HEK293 (cell line): ENCODE data around the gene CLPTM1.

Source experiments
- CTCF ChIA-PET: fragments of 350-600 bp; formaldehyde crosslinking; extraction: SDS; loops from one replicate; lab custom pipeline; 2021; ENCODE audit warnings: antibody characterized with exemption; lab: Yijun Ruan, JAX
- POLR2A ChIA-PET: fragments of 300-600 bp; formaldehyde crosslinking; extraction: SDS; loops from one replicate; lab custom pipeline; 2020; ENCODE audit warnings: antibody characterized with exemption, inconsistent platforms; lab: Yijun Ruan, JAX
- H3K27ac ChIP-seq: fragments of 200-500 bp; sonication (Bioruptor generic); 2 replicates; pipeline ENCODE4 v1.5.1; 2014; ENCODE audit warnings: low read depth, low read length, control low read depth, inconsistent platforms; ENCODE audit errors: extremely low read depth
- H3K36me3 ChIP-seq, 2 experiments: fragments of 200-500 bp in 1 of 2; sonication (Bioruptor generic) in 1 of 2; 1 replicate in 1 of 2; 2 replicates in 1 of 2; pipeline ENCODE4 v1.5.1; 2014 to 2017; ENCODE audit warnings: inconsistent platforms in 2 of 2, low read length in 2 of 2; ENCODE audit not compliant: control insufficient read depth in 2 of 2, insufficient read depth in 1 of 2
- H3K4me1 ChIP-seq: fragments of 200-500 bp; sonication (Bioruptor generic); 2 replicates; pipeline ENCODE4 v1.5.1; 2014; ENCODE audit warnings: mild to moderate bottlenecking, low read length, inconsistent platforms; ENCODE audit not compliant: control insufficient read depth, insufficient read depth
- H3K4me3 ChIP-seq: 2 replicates; pipeline ENCODE4 v1.5.1; 2011; ENCODE audit warnings: low read depth, mild to moderate bottlenecking, control low read depth, low read length, moderate library complexity
- H3K9me3 ChIP-seq: fragments of 200-500 bp; sonication (Bioruptor generic); 2 replicates; pipeline ENCODE4 v1.5.1; 2014; ENCODE audit warnings: low read depth, low read length, inconsistent platforms; ENCODE audit not compliant: control insufficient read depth, insufficient read depth
- HIC1 ChIP-seq: fragments of 450-650 bp; formaldehyde crosslinking; IDR thresholded peaks from 2 replicates; pipeline ENCODE4 v1.5.1; 2016; ENCODE audit warnings: missing biosample characterization, missing genetic modification characterization
- KLF1 ChIP-seq: fragments of 450-650 bp; formaldehyde crosslinking; IDR thresholded peaks from 2 replicates; pipeline ENCODE4 v1.5.1; 2016; ENCODE audit warnings: missing biosample characterization, missing genetic modification characterization
- PRDM6 ChIP-seq: fragments of 450-650 bp; formaldehyde crosslinking; IDR thresholded peaks from 2 replicates; pipeline ENCODE4 v1.5.1; 2017; ENCODE audit warnings: missing biosample characterization, missing genetic modification characterization
- SP3 ChIP-seq: fragments of 450-650 bp; formaldehyde crosslinking; IDR thresholded peaks from 2 replicates; pipeline ENCODE4 v1.5.1; 2016; ENCODE audit warnings: missing biosample characterization, missing genetic modification characterization
- TSHZ1 ChIP-seq: fragments of 450-650 bp; formaldehyde crosslinking; IDR thresholded peaks from 2 replicates; pipeline ENCODE4 v1.5.1; 2016; ENCODE audit warnings: missing biosample characterization, missing genetic modification characterization, borderline replicate concordance
- YY2 ChIP-seq: fragments of 450-650 bp; formaldehyde crosslinking; IDR thresholded peaks from 2 replicates; pipeline ENCODE4 v1.5.1; 2016; ENCODE audit warnings: missing biosample characterization, missing genetic modification characterization
- ZBTB17 ChIP-seq: fragments of 450-650 bp; formaldehyde crosslinking; IDR thresholded peaks from 2 replicates; pipeline ENCODE4 v1.5.1; 2016; ENCODE audit warnings: missing biosample characterization, missing genetic modification characterization
- ZBTB49 ChIP-seq: fragments of 450-650 bp; formaldehyde crosslinking; IDR thresholded peaks from 2 replicates; pipeline ENCODE4 v1.5.1; 2016; ENCODE audit warnings: missing biosample characterization, missing genetic modification characterization, low read depth
- ZBTB6 ChIP-seq: fragments of 450-650 bp; formaldehyde crosslinking; IDR thresholded peaks from 2 replicates; pipeline ENCODE4 v1.5.1; 2017; ENCODE audit warnings: missing biosample characterization, missing genetic modification characterization
- ZFP3 ChIP-seq: fragments of 450-650 bp; formaldehyde crosslinking; IDR thresholded peaks from 2 replicates; pipeline ENCODE4 v1.5.1; 2016; ENCODE audit warnings: low read depth, missing biosample characterization, missing genetic modification characterization
- ZNF121 ChIP-seq: fragments of 450-650 bp; formaldehyde crosslinking; IDR thresholded peaks from 2 replicates; pipeline ENCODE4 v1.5.1; 2016; ENCODE audit warnings: missing biosample characterization, missing genetic modification characterization
- ZNF16 ChIP-seq: fragments of 450-650 bp; formaldehyde crosslinking; IDR thresholded peaks from 2 replicates; pipeline ENCODE4 v1.5.1; 2016; ENCODE audit warnings: low read depth, missing biosample characterization, missing genetic modification characterization
- ZNF514 ChIP-seq: fragments of 450-650 bp; formaldehyde crosslinking; IDR thresholded peaks from 2 replicates; pipeline ENCODE4 v1.5.1; 2016; ENCODE audit warnings: missing biosample characterization, missing genetic modification characterization
- ZNF571 ChIP-seq: fragments of 450-650 bp; formaldehyde crosslinking; IDR thresholded peaks from 2 replicates; pipeline ENCODE4 v1.5.0; 2017; ENCODE audit warnings: missing biosample characterization, missing genetic modification characterization
- ZNF600 ChIP-seq: fragments of 450-650 bp; formaldehyde crosslinking; IDR thresholded peaks from 2 replicates; pipeline ENCODE4 v1.5.1; 2016; ENCODE audit warnings: missing biosample characterization, missing genetic modification characterization
- ZNF623 ChIP-seq: fragments of 450-650 bp; formaldehyde crosslinking; IDR thresholded peaks from 2 replicates; pipeline ENCODE4 v1.5.1; 2016; ENCODE audit warnings: missing biosample characterization, missing genetic modification characterization
- ZNF645 ChIP-seq: fragments of 450-650 bp; formaldehyde crosslinking; IDR thresholded peaks from 2 replicates; pipeline ENCODE4; 2016; ENCODE audit warnings: missing biosample characterization, missing genetic modification characterization
- ZNF785 ChIP-seq: fragments of 450-650 bp; formaldehyde crosslinking; IDR thresholded peaks from 2 replicates; pipeline ENCODE4 v1.5.1; 2016; ENCODE audit warnings: missing biosample characterization, missing genetic modification characterization
- ZSCAN30 ChIP-seq: fragments of 450-650 bp; IDR thresholded peaks from 2 replicates; pipeline ENCODE4 v1.5.1; 2018; ENCODE audit warnings: missing biosample characterization, mild to moderate bottlenecking, missing genetic modification characterization, moderate library complexity
- ZSCAN4 ChIP-seq: fragments of 450-650 bp; formaldehyde crosslinking; IDR thresholded peaks from 2 replicates; pipeline ENCODE4 v1.5.1; 2017; ENCODE audit warnings: missing biosample characterization, missing genetic modification characterization

Gene CLPTM1

GRCh38 chr19:45010306-45010705, 55.1 kb downstream of the CLPTM1 start:
- Histone ChIP-seq H3K36me3 (no peaks in the 10 kb centered on the region), H3K4me1 (no peaks in the 10 kb centered on the region), H3K4me3 (no peak overlapping the region), H3K9me3 (no peaks in the 10 kb centered on the region), H3K27ac (no peak overlapping the region)
- POLR2A ChIA-PET, result interaction anchor here (0.6 to 1.2 kb wide), 5 partner anchors 9 to 173 kb away, joined by 3 to 7 read pairs (median 3); partner anchors contain the start of gene CLASRP
- TF ChIP-seq ZNF623 (tag by site-specific recombination) (no peak), HIC1 (tag by site-specific recombination) (no peak), ZNF600 (tag by site-specific recombination) (no peak), ZSCAN4 (tag by site-specific recombination) (no peak), ZNF121 (tag by site-specific recombination) (no peak), ZBTB17 (tag by site-specific recombination) (no peak), ZNF645 (tag by site-specific recombination) (no peak), ZNF16 (tag by site-specific recombination) (no peak), ZFP3 (tag by site-specific recombination) (no peak), ZNF514 (no peak), ZBTB49 (tag by site-specific recombination) (no peak)
- TF ChIP-seq, all 188 proteins: peak for 0
- CTCF ChIA-PET, result interaction anchor here (0.7 kb wide), 1 partner anchor 22 kb away, joined by 6 read pairs; no protein-coding TSS in a partner anchor

GRCh38 chr19:45011959-45012358, 56.8 kb downstream of the CLPTM1 start:
- no peaks in the 10 kb centered on the region for H3K4me1 ChIP-seq
- no peaks in the 10 kb centered on the region for H3K9me3 ChIP-seq
- no peak overlapping the region for H3K4me3 ChIP-seq
- H3K27ac ChIP-seq, result no peak overlapping the region
- no peaks in the 10 kb centered on the region for H3K36me3 ChIP-seq
- ChIA-PET POLR2A (no interaction called here), CTCF (no interaction called here)
- TF ChIP-seq ZBTB6 (tag by site-specific recombination), result no peak
- no peak for TF ChIP-seq KLF1
- TF ChIP-seq PRDM6 (tag by site-specific recombination), result no peak
- no peak for TF ChIP-seq ZSCAN4 (tag by site-specific recombination)
- no peak for TF ChIP-seq YY2 (tag by site-specific recombination)
- TF ChIP-seq ZNF785 (tag by site-specific recombination), result no peak
- TF ChIP-seq ZSCAN30 (tag by site-specific recombination), result no peak
- TF ChIP-seq SP3, result no peak
- no peak for TF ChIP-seq TSHZ1
- no peak for TF ChIP-seq ZNF571 (tag by site-specific recombination)
